Urinary bladder (tissue), 4 donors: ENCODE measurements around the gene NRXN3. TPM values are rescaled to one million over a fixed set of nuclear protein-coding genes. Genes with fewer than 3 reads are reported as not detected.

Experiments used
- DNase-seq: peaks from one replicate; pipeline ENCODE4 v3.0.0-alpha.2; 2015; ENCODE audit errors: extremely low spot score
- H3K27ac ChIP-seq: one replicate; pipeline ENCODE4 v1.5.1; 2013; ENCODE audit warnings: low read depth, mild to moderate bottlenecking, moderate library complexity
- H3K36me3 ChIP-seq: one replicate; pipeline ENCODE4 v1.6.1; 2013; ENCODE audit warnings: mild to moderate bottlenecking, moderate library complexity; ENCODE audit not compliant: insufficient read depth
- H3K4me1 ChIP-seq: one replicate; pipeline ENCODE4 v1.6.1; 2013; ENCODE audit warnings: mild to moderate bottlenecking, moderate library complexity; ENCODE audit not compliant: insufficient read depth
- H3K4me3 ChIP-seq: one replicate; pipeline ENCODE4 v1.5.1; 2013; ENCODE audit warnings: low read depth, low read length
- WGBS: extraction: QIAGEN DNeasy Blood & Tissue Kit; methylation state at CpG from one replicate; pipeline ENCODE4 v1.1.7; 2013; 5-methylcytosine and 5-hydroxymethylcytosine counted together
- polyA plus RNA-seq: library from polyadenylated mRNA; stranded (reverse); fragments of 200-250 nt; gene quantifications from one replicate; pipeline ENCODE4 v1.2.3, GENCODE V29; 2013
- total RNA-seq: library from RNA; depleted of rRNA; stranded (reverse); fragments of >200 nt; gene quantifications from one replicate; pipeline ENCODE4 v1.2.3, GENCODE V29; 2014
- donor health status: healthy with polysubstance abuse.
- donor health status: healthy.

The NRXN3 gene
- total and polyA plus RNA-seq, 2 donors = 3.9 to 6.7 TPM

GRCh38 chr14:78182722-78183121 is 12.5 kb downstream of the NRXN3 start:
- Histone ChIP-seq H3K27ac (no peak overlapping the region), H3K4me3 (no peak overlapping the region), H3K36me3 (no peaks in the 10 kb centered on the region), H3K4me1 (no peaks in the 10 kb centered on the region)
- WGBS = 71% methylated on average over 7 of the region's 7 CpGs
- no peak for DNase-seq

- H3K4me3 ChIP-seq = no peak overlapping the region
- no peak overlapping the region for H3K27ac ChIP-seq
- H3K4me1 ChIP-seq = no peaks in the 10 kb centered on the region
- DNase-seq = no peak
- 93% methylated on average over 5 of the region's 5 CpGs for WGBS
- no peaks in the 10 kb centered on the region for H3K36me3 ChIP-seq
Measured at GRCh38 chr14:78184157-78184556, 14.0 kb downstream of the NRXN3 start.

DNA sequence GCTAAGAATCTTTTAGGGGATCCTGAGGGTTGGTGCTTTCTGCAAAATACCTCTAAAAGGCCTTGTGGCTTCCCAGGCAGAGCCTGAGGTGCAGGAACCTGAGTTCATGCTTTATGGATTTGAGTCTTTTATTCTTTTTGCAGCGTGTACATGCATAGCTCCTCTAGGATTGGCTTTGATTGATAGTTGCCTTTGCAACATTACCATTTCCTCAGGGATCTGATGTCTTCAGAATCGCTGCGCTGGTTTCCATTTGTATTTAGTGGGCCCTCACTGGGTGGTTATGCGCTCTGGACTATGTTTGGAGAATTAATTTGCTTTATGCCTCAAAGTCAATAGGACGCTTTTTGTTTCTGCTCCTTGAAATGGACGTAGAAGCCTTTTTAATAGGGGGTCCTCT is 16.1 kb downstream of the NRXN3 start:
- 87% methylated on average over 6 of the region's 6 CpGs for WGBS
- no peak for DNase-seq
- no peaks in the 10 kb centered on the region for H3K36me3 ChIP-seq
- H3K4me1 ChIP-seq = no peaks in the 10 kb centered on the region
- H3K4me3 ChIP-seq = no peak overlapping the region
- no peak overlapping the region for H3K27ac ChIP-seq

- Histone ChIP-seq H3K36me3 (no peaks in the 10 kb centered on the region), H3K4me3 (no peak overlapping the region), H3K4me1 (no peaks in the 10 kb centered on the region), H3K27ac (no peak overlapping the region)
- no peak for DNase-seq
- 84% methylated on average over 3 of the region's 3 CpGs for WGBS
Measured at GRCh38 chr14:78188882-78189281, 18.7 kb downstream of the NRXN3 start.

- Histone ChIP-seq H3K36me3 (no peaks in the 10 kb centered on the region), H3K4me3 (no peak overlapping the region), H3K27ac (no peak overlapping the region), H3K4me1 (no peaks in the 10 kb centered on the region)
- DNase-seq = no peak
- 83% methylated on average over 6 of the region's 6 CpGs for WGBS
Measured at GRCh38 chr14:78195431-78195830, 25.3 kb downstream of the NRXN3 start.

DNA sequence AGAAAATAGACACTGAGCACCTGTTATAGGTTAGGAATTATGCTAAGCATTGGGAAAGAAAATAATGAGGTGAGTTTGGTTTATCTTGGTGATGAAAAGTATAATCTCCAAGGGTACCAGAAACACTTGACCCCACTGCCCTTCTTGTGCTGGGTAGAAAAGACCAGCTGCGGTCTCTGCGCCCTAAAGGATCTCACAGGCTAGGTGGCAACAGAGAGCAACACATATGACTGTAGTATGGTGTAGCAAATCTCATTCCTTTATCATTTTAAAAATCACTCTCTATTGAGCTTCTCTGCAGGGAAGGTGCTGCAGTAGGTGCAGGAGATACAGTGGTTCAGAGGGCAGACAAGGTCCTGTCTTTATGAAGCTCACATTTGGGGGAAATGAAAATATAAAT is 26.1 kb downstream of the NRXN3 start:
- WGBS = 89% methylated on average over 2 of the region's 2 CpGs
- no peaks in the 10 kb centered on the region for H3K36me3 ChIP-seq
- no peak for DNase-seq
- H3K27ac ChIP-seq = no peak overlapping the region
- no peaks in the 10 kb centered on the region for H3K4me1 ChIP-seq
- no peak overlapping the region for H3K4me3 ChIP-seq

DNA sequence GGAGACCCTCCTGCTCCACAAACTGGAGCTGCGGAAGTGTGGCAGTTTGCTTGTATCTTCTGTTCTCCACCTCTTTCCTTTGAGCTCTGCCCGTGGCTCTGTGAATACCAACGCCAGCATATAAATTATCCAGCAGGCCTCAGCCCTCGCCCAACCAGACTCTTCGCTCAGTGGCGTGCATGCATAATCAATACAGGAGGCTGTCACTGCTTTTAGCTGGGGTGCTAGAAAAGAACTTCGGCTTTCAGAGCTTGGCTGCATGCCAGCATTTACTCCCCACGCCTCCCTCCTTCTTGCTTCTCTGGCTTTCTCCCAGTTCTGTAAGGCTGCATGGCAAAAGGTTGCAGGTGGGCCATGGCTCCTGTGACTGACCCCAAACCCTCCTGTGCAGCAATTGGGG is 26.9 kb downstream of the NRXN3 start:
- Histone ChIP-seq H3K4me3 (no peak overlapping the region), H3K4me1 (no peaks in the 10 kb centered on the region)
- WGBS = 59% methylated on average over 8 of the region's 8 CpGs

GRCh38 chr14:78202163-78202562 is 32.0 kb downstream of the NRXN3 start:
- H3K27ac ChIP-seq = no peak overlapping the region
- H3K4me1 ChIP-seq = no peaks in the 10 kb centered on the region
- H3K4me3 ChIP-seq = no peak overlapping the region
- no peak for DNase-seq
- WGBS = 63% methylated on average over 5 of the region's 5 CpGs
- no peaks in the 10 kb centered on the region for H3K36me3 ChIP-seq

More for the DNA sequence above, 26.9 kb downstream of the NRXN3 start:
- DNase-seq = no peak
- Histone ChIP-seq H3K36me3 (no peaks in the 10 kb centered on the region), H3K27ac (no peak overlapping the region)

DNA sequence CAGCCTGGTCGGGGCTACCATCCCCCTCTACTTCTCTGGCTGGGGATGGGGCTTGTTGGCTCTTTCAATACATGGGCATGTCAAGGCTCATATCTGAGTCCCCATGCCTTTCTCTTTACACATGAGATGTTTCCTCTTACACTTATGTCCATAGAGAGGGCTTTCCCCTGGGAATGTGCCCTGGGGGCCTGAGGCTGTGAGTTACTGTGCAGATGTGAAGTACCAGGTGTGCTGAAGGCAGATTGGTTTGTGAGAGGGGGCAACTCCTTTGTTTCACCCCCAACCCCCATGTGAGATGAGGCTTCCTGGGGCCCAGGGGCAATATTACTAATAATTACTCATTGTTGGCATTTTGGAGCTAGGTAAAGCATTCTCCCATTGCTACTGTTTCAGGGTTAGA is 32.8 kb downstream of the NRXN3 start:
- DNase-seq = no peak
- Histone ChIP-seq H3K27ac (no peak overlapping the region), H3K36me3 (no peaks in the 10 kb centered on the region), H3K4me1 (no peaks in the 10 kb centered on the region), H3K4me3 (no peak overlapping the region)
- WGBS = 36% methylated on average over 1 of the region's 1 CpG

GRCh38 chr14:78207414-78207813 is 37.2 kb downstream of the NRXN3 start:
- Histone ChIP-seq H3K4me1 (no peaks in the 10 kb centered on the region), H3K27ac (no peak overlapping the region), H3K4me3 (no peak overlapping the region), H3K36me3 (no peaks in the 10 kb centered on the region)
- WGBS = 77% methylated on average over 5 of the region's 5 CpGs
- DNase-seq = no peak

DNA sequence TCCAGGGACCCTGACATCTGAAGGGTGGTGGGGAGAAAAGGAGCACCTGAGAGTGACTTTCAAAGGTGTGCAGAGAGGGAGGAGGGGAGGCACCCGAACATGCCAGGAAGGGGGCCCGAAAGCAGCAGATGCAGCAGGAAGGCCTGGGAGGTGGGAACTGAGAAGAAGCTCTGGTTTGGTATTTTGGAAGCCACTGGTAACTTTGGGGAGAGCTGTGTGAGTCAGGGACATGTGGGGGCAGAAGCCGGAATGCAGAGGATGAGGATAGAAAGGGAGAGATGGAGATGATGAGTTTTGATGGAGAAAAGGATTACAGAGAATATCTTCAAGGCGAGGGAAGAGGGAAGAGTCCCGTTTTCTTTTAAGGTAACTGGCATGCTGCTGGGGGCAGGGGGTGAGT is 50.1 kb downstream of the NRXN3 start:
- WGBS = 75% methylated on average over 5 of the region's 5 CpGs
- H3K27ac ChIP-seq = no peak overlapping the region
- no peak overlapping the region for H3K4me3 ChIP-seq
- no peak for DNase-seq
- H3K4me1 ChIP-seq = no peaks in the 10 kb centered on the region
- H3K36me3 ChIP-seq = no peaks in the 10 kb centered on the region

DNA sequence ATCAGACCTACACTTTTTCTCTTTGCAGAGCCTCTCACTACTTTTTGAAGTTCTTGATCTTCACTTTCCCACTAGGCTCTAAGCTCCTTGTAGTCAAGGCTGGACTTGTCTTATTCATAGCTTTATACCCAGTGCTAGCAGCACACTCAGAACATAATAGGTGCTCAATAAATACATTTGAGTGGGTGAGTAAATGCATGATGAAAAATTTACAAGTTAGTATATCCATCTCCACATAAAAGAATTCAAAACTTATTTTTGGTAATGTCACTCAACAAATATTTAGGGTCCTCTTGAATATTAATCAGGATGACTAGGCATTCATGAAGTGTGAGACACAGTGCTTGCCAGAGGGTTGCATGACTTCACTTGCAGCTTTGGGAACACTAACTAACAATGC is 52.6 kb downstream of the NRXN3 start:
- no peaks in the 10 kb centered on the region for H3K36me3 ChIP-seq
- H3K4me1 ChIP-seq = no peaks in the 10 kb centered on the region
- H3K4me3 ChIP-seq = no peak overlapping the region
- H3K27ac ChIP-seq = no peak overlapping the region
- no peak for DNase-seq

DNA sequence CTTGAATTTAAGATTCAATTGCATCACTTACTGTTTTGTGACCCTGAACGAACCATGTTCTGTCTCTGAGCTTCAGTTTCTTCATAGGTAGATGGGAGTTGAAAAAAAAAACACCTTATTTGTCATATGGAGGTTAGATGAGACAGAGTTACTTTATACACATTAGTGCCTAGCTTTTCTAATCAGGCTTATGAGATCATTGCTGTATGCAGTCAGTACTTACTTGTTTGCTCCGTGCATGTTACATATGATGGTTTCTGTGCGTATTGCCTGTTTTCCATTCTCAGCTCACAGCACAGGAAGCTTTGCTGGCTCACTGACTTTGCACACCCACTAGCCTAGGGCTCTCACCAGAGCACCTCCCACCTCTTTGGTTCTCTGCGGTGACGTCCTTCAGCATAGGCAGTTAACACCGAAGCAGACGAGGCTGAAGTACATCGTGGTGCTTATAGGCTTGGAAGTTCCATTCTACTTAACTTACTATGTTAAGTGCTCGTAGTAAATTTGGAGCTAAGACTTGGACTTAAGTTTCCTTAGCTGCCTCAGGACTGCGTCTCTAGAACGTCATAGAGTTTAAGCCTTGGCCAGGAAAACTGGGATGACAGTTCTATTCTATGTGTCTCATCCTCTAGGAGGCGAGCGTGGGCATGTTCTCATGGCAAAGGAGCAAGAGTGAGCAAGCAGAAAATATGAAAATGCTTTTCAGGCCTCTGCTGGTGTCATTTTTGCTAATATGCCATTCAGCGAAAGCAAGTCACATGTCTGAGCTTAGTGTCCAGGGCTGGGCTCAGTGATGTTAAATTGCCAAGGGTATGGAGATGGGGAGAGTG is 57.3 kb downstream of the NRXN3 start:
- Histone ChIP-seq H3K4me1 (no peaks in the 10 kb centered on the region), H3K36me3 (no peaks in the 10 kb centered on the region), H3K27ac (no peak overlapping the region), H3K4me3 (no peak overlapping the region)
- 69% methylated on average over 14 of the region's 14 CpGs for WGBS
- DNase-seq = no peak

DNA sequence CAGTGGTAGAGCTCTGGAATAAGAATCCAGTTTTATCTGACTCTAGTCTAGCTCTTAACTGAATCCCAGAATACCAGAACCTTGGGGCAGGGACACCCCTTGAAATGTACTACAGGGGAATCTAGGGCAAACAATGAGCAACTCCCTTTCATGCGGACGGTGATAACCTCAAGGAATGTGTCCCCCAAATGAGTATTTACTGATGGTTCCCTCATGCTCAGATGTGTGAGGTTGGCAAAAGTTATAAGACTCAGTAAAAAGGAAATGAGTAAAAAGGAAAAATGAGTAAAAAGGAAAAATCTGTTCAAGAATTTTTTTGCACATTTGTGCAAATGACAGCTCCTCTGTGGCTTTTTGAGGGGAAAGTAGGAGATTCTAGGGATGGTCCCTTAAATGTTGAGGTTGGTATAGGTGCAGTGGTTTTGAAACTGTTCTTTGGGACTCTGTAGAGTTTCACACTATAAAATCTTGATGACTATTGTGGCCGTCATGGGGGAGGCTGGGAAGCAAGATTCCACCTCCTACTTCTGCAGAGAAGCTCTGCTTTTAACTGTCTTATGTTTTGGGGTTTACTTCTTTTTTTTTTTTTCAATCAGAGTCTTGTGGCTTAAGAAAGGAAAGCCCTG is 58.6 kb downstream of the NRXN3 start:
- no peak for DNase-seq
- no peaks in the 10 kb centered on the region for H3K4me1 ChIP-seq
- no peak overlapping the region for H3K4me3 ChIP-seq
- WGBS = 67% methylated on average over 3 of the region's 3 CpGs
- no peak overlapping the region for H3K27ac ChIP-seq
- no peaks in the 10 kb centered on the region for H3K36me3 ChIP-seq
